ENCODE results near the gene AKNA. TPM values are rescaled to one million over a fixed set of nuclear protein-coding genes. Genes with fewer than 3 reads are reported as not detected.

Gene AKNA
- total RNA-seq, 3 donors from 2014 or later = 77.2 to 81.7 (median 80.6) TPM

DNA sequence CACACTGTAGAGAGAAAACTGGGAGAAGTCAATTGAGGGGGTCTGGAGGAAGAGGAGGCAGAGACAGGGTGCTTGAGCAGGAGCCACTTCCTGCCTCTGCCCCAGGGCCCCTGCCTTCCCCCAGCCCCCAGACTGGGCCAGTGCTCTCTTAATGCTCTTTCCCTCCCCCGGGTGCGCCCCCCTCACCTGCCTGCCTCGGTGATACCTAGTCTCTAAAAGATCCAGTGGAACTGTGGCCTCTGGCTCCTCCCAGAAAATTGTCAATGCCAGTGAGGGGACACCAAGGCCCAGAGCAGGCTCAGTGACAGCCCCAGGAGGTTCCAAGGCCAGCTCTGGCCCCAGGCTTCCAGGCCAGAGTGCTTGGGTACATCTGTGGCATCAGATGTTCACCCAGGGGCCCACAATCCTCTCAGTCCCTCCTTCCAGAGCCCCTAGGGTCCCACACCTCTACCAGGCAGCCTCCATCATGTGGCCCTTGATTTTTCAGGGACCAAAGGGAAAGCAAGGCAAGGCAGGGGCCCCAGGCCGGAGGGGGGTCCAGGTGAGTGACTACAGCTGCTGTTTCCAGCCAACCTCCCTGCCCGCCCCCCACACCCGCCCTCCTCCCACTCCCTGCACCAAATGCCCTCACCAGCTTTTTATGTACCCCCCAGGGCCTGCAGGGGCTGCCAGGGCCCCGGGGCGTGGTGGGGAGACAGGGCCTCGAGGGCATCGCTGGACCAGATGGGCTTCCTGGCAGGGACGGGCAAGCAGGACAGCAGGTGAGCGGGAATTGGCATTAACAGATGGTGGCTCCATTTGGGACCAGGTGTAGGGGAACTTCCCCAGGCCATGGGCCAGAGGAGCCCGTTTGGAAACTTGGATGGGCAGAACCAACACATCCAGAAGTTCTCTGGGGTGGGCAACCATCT is 98.0 kb downstream of the AKNA start:
- Mint-ChIP-seq H3K27me3 (ENCODE audit: low read depth) (peaks cover 4% of the 10 kb centered on the region), H3K4me1 (ENCODE audit: low read depth) (peaks cover 4% of the 10 kb centered on the region), H3K4me3 (no peak overlapping the region), H3K9me3 (peaks cover 4% of the 10 kb centered on the region), H3K36me3 (ENCODE audit: insufficient read depth) (no peaks in the 10 kb centered on the region)
- no peak for DNase-seq
- ATAC-seq = no peak

DNA sequence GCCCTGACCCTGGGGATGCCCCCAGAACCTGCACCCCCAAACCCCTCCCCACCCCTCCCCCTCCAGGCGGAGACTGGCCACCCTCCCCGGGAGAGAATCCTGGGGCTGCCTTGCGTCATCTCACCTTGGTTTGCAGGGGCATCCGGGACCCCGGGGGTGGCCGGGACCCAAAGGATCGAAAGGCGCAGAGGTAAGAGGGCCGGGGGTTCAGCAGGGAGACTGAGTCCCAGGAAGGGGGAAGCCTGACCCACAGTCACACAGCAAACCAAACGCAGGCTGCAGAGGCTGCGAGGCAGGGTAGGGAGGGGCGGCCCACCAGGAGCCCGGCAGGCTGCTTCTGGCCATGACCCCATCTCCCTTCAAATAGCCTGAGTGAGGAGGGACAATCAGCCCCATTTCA is 98.7 kb downstream of the AKNA start:
- Mint-ChIP-seq H3K4me3 (no peak overlapping the region), H3K4me1 (ENCODE audit: low read depth) (peaks cover 4% of the 10 kb centered on the region), H3K9me3 (no peaks in the 10 kb centered on the region), H3K27me3 (ENCODE audit: low read depth) (peaks cover 4% of the 10 kb centered on the region), H3K36me3 (ENCODE audit: insufficient read depth) (no peaks in the 10 kb centered on the region)
- no peak for DNase-seq
- ATAC-seq = no peak

DNA sequence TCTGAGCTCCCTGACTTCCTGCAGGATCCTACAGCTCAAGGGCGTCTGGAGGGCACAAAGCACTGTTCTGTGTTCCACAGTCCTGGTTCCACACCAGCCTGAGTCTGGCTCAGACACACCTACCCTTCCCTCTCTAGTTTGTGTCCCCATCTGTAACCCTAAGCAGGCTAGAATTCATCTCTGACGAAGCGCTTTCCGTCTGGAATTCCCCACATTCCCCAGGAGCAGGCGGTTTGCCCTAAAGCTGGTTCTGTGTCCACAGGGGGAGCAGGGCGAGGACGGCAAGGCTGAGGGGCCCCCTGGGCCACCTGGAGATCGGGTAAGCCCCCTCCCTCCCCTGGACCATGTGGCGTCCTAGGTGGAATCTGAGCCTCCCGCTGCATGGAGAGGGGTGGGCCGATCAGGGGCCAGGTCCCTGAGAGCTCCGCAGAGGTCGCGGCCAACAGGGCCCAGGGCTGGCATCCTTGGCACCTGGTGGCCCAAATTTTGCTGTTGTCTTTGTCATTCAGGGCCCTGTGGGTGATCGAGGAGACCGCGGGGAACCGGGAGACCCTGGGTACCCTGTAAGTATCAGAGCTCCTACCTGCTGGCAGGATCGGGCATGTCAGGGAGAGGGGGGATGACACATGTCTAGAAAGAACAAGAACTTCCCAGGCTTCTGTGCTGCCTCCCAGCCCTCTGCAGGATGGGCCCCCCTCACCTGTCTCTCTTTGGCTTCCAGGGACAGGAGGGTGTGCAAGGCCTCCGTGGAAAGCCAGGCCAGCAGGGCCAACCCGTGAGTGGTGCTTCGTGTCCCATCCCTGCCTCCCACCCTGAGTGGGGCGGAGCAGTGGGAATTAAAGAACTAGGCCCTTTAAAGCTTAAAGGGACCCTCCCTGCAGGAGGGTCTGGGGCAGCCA is 99.3 kb downstream of the AKNA start:
- H3K36me3 Mint-ChIP-seq (ENCODE audit: insufficient read depth) = no peaks in the 10 kb centered on the region
- no peak for DNase-seq
- H3K9me3 Mint-ChIP-seq = no peaks in the 10 kb centered on the region
- no peak for ATAC-seq
- peaks cover 4% of the 10 kb centered on the region for H3K4me1 Mint-ChIP-seq (ENCODE audit: low read depth)
- no peak overlapping the region for H3K4me3 Mint-ChIP-seq
- peaks cover 4% of the 10 kb centered on the region for H3K27me3 Mint-ChIP-seq (ENCODE audit: low read depth)

DNA sequence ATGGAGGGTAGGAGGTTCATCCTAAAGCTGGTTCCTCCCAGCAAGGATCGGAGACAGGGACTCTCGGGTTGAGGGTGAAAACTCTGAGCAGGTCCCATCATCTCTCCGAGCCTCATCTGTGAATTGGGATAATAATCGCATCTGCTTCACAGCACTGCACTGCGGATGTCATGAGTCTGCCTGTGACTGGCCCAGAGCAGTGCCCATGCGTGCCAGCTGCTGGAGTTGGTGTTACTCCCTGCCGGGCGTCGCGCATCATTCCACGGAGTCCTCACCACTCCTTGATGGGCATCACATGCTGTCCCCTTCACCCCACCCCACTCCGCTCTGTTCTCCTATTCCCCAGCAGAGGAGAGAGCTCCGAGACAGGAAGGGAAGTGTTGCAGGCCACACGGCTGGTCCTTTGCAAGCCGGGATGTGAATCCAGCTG is 100.0 kb downstream of the AKNA start:
- Mint-ChIP-seq H3K27me3 (ENCODE audit: low read depth) (peaks cover 4% of the 10 kb centered on the region), H3K9me3 (no peaks in the 10 kb centered on the region), H3K4me1 (ENCODE audit: low read depth) (peaks cover 4% of the 10 kb centered on the region), H3K4me3 (no peak overlapping the region), H3K36me3 (ENCODE audit: insufficient read depth) (no peaks in the 10 kb centered on the region)
- DNase-seq = no peak
- no peak for ATAC-seq

DNA sequence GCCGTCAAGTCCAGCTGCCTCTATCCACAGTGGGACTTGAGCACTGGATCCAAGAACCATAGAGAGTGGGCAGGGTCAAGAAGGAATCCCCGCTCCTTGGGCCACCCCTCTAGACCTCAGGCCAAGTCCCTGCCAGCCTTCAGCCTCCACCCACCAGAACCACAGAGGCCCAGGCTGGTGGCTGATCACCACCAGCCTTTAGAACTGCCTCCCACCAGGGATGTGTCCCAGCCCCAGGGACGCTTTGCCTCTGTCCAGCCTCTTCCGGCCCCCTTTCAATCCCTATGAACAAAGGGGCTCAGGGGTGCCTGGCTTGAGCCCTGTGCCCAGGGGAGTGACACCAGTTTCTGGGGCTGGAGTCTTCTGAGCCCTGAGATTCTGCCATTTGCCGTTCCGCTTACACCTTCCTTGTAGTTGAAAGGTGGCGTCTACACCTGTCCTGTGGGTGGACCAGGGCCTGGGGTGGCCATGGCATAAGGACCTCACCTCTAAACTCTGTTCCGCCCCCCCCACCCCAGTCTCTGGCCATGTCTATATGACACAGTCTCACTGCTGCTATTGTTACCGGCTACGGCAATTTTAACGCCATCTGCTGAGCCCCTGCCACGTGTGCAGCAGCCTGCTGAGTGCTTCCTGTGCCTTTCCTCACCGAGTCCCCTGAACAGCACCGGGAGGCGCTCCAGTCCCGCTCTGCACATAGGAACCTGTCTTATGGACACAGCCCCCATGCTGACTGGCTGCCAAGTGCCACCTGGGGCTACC is 100.6 kb downstream of the AKNA start:
- DNase-seq = no peak
- H3K4me3 Mint-ChIP-seq = no peak overlapping the region
- no peak for ATAC-seq
- peaks cover 4% of the 10 kb centered on the region for H3K4me1 Mint-ChIP-seq (ENCODE audit: low read depth)
- no peaks in the 10 kb centered on the region for H3K36me3 Mint-ChIP-seq (ENCODE audit: insufficient read depth)
- peaks cover 4% of the 10 kb centered on the region for H3K27me3 Mint-ChIP-seq (ENCODE audit: low read depth)
- H3K9me3 Mint-ChIP-seq = no peaks in the 10 kb centered on the region

DNA sequence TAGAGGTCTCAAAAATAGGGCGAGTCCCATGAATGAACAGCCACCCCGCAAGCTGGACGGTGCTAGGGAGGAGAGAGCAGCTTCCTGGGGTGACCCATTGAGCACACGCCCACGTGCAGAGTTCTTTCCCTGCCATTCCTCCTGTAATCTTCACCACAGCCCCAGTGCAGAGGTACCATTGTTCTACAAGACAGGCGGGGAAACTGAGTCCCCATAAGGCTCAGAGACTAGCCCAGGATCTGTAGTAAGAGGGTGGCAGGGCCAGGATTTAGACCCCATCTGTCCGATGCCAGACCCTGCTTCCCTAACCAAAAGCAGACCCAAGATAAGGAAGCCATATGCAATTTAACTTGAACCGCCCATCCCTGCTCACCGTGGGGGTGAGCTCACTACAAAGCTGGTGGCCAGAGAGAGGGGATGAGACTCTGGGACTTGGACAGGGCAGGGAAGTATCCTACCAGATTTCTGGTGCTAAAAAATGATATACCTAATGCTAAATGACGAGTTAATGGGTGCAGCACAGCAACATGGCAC is 101.6 kb downstream of the AKNA start:
- H3K4me3 Mint-ChIP-seq = no peak overlapping the region
- no peak for DNase-seq
- H3K4me1 Mint-ChIP-seq (ENCODE audit: low read depth) = peaks cover 4% of the 10 kb centered on the region
- ATAC-seq = no peak
- peaks cover 4% of the 10 kb centered on the region for H3K27me3 Mint-ChIP-seq (ENCODE audit: low read depth)
- H3K36me3 Mint-ChIP-seq (ENCODE audit: insufficient read depth) = no peaks in the 10 kb centered on the region
- no peaks in the 10 kb centered on the region for H3K9me3 Mint-ChIP-seq

DNA sequence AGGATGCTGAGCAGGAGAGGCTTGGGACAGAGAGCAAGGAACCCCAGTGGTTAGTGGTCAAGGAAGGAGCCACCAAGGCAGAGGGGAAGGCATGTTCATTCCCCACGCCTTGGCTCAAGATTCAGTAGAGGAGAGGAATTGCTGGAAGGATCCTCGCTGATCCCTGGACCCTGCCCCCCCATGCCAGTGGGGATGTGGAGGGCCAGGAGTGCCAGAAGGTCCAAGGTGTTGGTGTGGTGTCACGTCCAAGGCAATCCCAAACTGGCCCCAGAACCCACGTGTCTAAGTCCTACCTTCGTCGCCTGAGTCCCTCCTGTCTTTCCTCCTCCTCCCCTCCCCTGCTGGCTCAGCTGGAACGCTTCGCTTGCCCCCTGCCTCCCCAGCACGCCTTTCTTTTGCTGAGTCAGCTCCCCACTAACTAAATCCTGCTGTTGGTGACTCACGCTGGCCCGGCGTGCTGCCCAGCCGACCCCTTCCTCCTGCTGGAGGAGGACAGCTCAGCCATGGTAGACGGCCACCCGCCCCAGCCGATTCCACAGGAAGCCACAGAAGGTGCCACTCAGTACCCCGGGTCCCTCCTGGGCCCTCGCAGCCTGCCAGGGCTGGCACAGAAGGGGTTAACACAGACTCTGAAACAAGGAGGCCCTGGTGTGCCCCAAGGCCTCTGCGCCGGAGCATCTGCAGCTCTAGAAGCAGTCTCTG is 102.5 kb downstream of the AKNA start:
- DNase-seq (no peak), ATAC-seq (no peak)
- Mint-ChIP-seq H3K4me3 (no peak overlapping the region), H3K9me3 (no peaks in the 10 kb centered on the region), H3K27me3 (ENCODE audit: low read depth) (no peaks in the 10 kb centered on the region), H3K4me1 (ENCODE audit: low read depth) (no peaks in the 10 kb centered on the region), H3K36me3 (ENCODE audit: insufficient read depth) (no peaks in the 10 kb centered on the region)

DNA sequence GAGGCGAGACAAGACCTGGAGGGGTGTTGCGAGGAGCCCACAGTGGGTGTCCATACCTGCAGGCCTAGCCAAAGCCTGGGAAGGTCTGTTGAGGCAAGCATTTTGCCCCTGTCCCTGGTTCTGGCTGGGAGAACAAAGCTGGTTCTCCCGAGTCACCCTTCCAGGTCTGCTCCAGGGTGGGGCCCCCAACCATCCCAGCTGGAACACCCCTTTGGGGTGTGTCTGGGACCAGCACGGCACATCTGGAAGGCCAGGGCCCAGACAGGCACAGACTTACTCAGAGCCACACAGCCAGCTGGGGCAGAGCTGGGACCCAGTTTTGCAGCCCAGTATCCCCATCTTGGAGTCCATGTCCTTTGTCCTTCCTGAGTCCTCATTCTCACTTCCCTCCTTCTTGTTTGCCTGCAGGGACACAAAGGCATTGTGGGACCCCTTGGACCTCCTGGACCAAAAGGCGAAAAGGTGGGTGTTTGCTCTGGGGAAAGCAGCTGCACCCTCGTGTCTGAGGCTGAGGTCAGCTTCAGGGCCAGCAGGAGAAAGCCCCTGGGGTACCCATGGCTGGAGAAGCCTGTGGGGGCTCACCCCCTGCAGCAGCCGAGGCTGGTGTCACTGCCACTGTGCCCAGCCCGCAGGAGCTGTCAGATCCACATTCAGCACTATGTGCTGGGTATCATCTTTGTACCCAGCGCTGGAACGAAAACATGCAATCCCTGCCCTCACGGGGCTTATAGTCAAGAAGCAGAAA is 103.3 kb downstream of the AKNA start:
- no peaks in the 10 kb centered on the region for H3K36me3 Mint-ChIP-seq (ENCODE audit: insufficient read depth)
- no peaks in the 10 kb centered on the region for H3K9me3 Mint-ChIP-seq
- H3K4me1 Mint-ChIP-seq (ENCODE audit: low read depth) = no peaks in the 10 kb centered on the region
- ATAC-seq (no peak), DNase-seq (no peak)
- H3K27me3 Mint-ChIP-seq (ENCODE audit: low read depth) = no peaks in the 10 kb centered on the region
- no peak overlapping the region for H3K4me3 Mint-ChIP-seq

Other genes with a start within 250 kb of the AKNA start
- gene COL27A1, start 232.4 kb downstream of the AKNA start, total RNA-seq = 1 to 10 TPM; 1.4 to 2.8 (median 1.7) TPM
- gene ORM1, start 64.9 kb downstream of the AKNA start, total RNA-seq = 1 to 10 TPM; 2.4 to 4.5 (median 3.5) TPM
- gene ORM2, start 58.1 kb downstream of the AKNA start, total RNA-seq = 1 to 10 TPM in 1 of 3 donors, under 1 TPM in 1, not detected in 1; 0.84 to 1.0 TPM
- 1 to 10 TPM; 2.0 to 5.8 (median 2.2) TPM for gene WHRN, start 117.5 kb upstream of the AKNA start, total RNA-seq
- gene ATP6V1G1, start 199.8 kb upstream of the AKNA start, total RNA-seq = 10 to 100 TPM; 45.2 to 51.0 (median 50.3) TPM
- 10 to 100 TPM; 21.6 to 28.4 (median 22.8) TPM for gene TMEM268, start 223.3 kb upstream of the AKNA start, total RNA-seq

All from activated T-cell treated with anti-CD3 and anti-CD28 coated beads, Interleukin-2, amount 50 U/mL, for 4 hours (primary cell).